GM19397 (cell line): Measurements from ENCODE around the gene BUB1.
"Not testable (repeated sequence)": the region's sequence is repeated elsewhere in the genome, so short reads cannot be mapped to it uniquely, and the experiment has no call there.

Experiments
- ATAC-seq: cut with Tn5 transposase; IDR thresholded peaks from one replicate; pipeline ENCODE4 v1.9.1; 2021; ENCODE audit warnings: mild to moderate bottlenecking, moderate library complexity; ENCODE audit not compliant: unreplicated experiment

The BUB1 gene

DNA sequence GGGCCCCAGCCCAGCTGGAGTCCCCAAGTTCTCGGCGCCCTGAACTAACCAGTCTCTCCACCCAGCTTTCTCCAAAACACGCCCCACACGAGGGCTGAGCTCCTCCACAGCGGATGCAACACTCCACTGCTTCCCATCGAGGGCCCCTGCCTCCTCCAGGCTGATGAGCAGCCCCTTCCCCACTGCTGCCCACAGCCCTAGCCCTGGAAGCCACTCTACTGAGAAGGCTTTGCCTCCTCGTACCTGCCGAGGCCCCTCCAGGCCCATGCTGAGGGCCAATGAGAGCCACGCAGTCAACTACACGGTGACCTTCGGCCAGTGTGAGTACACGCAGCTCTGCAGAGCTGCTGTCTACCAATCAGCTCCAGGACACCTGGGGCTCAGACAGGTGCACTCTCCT lies 72.8 kb downstream of the BUB1 start:
- not testable (repeated sequence) for ATAC-seq

DNA sequence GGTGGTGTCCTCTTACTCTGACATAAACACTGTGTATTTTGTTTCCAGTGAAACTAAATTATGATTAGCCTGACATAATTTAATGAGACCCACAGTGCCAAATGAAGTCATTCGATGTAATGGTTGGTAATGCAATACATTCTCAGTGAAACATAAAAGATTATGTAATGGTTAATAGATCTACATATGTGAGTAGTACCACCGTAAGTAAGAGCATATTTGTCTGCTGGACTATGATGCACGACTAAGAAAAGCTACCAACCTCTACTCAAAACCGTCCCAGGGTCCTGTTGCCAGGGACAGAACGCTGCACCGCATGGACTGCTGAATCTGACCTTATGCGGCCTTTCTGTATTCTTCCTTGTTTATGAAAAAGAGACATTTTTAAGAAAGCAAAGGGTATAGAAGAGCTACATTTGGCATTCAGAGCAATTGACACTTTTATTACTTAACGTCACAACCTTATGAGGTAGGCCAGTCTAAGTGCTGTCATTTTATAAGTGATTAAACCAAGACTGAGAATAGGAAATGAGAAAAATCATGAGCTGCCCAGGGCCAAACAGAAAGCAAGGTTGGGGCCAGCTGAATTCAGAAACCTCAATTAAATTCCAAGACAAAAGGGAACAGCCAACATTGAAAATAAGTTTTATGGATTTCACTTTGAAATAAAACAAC lies 73.8 kb downstream of the BUB1 start:
- not testable (repeated sequence) for ATAC-seq

DNA sequence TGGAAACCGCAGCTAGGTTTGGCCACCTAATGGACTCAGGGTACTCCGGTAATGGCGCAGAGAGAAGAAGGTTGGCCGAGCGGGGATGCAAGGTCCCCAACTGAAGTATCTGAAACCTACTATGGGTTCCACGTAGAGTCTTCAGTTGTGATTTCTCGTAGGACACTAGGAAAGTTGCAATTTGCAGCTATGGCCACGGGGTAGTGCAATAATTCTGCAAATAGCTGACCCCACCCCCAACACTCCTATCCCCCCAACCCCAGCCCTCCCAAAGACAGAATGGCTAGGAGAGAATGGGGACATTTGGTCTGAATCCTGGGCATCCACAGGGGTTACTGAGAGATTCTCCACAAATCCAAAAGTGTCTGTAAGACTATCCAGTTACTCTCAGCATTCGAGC lies 75.7 kb downstream of the BUB1 start:
- ATAC-seq = not testable (repeated sequence)

DNA sequence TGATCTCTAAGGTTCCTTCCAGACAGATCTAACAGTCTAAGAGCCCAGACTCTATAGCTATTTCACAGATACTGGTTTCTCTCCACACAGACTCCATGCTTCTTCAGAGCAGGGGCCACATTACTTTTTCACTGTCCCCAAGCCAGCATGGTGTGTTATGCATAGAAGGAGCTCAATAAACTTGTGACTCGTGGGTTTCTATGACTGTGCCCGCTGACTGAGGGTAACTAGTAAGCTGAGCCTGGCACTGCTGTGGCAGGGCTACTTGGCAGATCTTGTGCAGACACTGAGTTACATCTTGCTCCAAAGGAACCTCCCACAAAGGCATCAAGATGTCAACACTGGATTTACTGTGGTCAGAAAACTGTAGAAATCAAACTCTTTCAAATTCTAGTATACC lies 85.9 kb downstream of the BUB1 start:
- not testable (repeated sequence) for ATAC-seq

DNA sequence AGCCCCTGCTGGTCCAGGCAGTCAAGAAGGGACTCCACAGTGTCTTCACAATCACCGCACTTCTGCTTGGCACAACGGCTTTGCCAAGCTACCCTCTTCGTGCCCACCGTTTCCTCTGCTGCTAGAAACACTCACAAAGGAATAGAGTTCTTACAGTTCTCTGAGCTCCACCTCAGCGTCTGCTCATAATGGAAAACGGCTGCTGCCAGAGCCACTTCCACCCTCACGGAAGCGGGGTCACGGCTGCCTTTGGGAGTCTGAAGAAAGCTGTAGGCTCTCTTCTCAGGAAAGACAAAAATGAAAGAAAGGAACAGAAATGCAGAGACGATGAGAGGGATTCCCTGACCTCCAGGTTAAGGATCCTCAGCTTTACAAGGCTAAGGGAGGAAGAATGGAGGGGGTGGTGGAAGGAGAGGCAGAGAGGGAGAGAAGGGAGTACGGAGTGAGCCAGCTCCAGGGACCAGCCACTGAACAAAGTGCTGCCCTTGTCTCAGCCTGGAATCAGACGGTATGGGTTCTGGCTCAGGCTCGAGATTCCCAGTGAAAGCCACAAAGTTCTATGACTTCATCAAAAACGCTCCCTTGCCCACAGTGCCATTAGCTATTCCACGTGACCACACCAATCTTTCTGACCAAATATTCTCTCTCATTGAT lies 88.1 kb downstream of the BUB1 start:
- not testable (repeated sequence) for ATAC-seq

GRCh38 chr2:110588520-110588919 lies 89.3 kb downstream of the BUB1 start:
- ATAC-seq = not testable (repeated sequence)
